Large intestine (tissue), 3 donors: ENCODE results near the gene DBNL. TPM values are rescaled to one million over a fixed set of nuclear protein-coding genes. Genes with fewer than 3 reads are reported as not detected.

Source experiments
- DNase-seq, 2 donors: peaks; one replicate each; pipeline versions ENCODE4 v3.0.0 to v3.0.0-alpha.2; 2013
- H3K27ac ChIP-seq: one replicate; pipeline ENCODE4 v1.5.1; 2013; ENCODE audit warnings: low read length
- H3K27me3 ChIP-seq: 2 replicates; pipeline ENCODE4 v1.6.1; 2013; ENCODE audit warnings: low read length; ENCODE audit not compliant: control insufficient read depth, insufficient read depth
- H3K36me3 ChIP-seq: 2 replicates; pipeline ENCODE4 v1.6.1; 2013; ENCODE audit warnings: low read length; ENCODE audit not compliant: control insufficient read depth, insufficient read depth
- H3K4me1 ChIP-seq: one replicate; pipeline ENCODE4 v1.6.1; 2013; ENCODE audit warnings: low read length; ENCODE audit not compliant: control insufficient read depth, insufficient read depth
- H3K4me3 ChIP-seq: one replicate; pipeline ENCODE4 v1.5.1; 2013; ENCODE audit warnings: low read length
- H3K9me3 ChIP-seq: one replicate; pipeline ENCODE4 v1.6.1; 2013; ENCODE audit warnings: mild to moderate bottlenecking, low read depth, low read length, moderate library complexity; ENCODE audit not compliant: control insufficient read depth
- WGBS: methylation state at CpG from one replicate; pipeline ENCODE4 v1.1.5; 2013; ENCODE audit warnings: low lambda C conversion rate; ENCODE audit not compliant: insufficient coverage; 5-methylcytosine and 5-hydroxymethylcytosine counted together
- polyA plus RNA-seq: library from polyadenylated mRNA; unstranded; fragments of 120-200 nt; gene quantifications from one replicate; pipeline ENCODE4 v1.2.1, GENCODE V29; 2013

Gene DBNL
- polyA plus RNA-seq, 1 donor, result 66.1 TPM

DNA sequence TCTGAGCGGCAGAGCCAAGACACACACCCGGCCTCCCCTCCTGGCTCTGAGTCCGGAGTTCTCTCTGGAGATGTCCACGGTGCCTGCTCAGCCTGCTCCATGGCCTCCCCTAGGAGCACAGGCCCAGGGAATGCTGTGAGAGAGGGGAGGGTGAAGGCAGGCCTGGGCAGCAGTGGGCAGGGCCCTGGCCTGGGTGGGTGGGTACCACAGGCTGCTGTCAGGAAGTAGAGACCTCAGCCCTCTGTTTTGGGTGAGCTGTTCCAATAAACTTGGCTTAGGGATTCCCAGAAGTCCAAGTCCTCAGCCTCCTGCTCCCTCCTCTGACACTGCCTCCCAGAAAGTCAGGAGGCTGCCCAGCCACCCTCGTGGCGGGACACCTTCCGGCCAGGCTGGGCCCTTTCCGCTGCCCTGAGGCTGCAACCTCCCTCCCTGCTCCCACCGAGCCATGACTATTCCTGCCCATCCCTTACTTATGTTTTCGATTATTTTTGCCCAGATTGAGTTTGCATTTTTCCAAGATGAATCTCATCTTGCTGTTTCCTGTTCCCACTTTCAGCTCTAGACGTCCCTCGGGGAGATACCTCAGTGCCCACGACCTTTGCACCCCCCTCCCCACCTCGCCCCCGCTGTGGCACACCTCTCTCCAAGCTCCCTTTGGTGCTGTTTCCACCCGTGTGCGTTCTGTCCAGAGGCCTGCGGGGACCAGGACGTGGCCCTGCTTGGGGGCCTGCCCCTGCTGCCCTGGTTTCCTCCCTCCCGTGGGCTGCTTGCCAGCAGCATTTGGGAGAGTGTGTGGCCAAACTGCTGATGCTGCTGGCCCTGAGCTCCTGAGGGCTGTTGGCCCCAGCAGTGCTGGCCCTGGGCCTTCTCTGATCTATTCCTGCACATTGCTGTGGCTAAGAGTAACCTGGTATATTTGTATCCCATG, 43.7 kb downstream of the DBNL start:
- H3K36me3 ChIP-seq, result no peaks in the 10 kb centered on the region
- no peak overlapping the region for H3K27ac ChIP-seq
- no peaks in the 10 kb centered on the region for H3K4me1 ChIP-seq
- whole genome bisulfite sequencing, result 93% methylated on average over 3 of the region's 20 CpGs
- no peaks in the 10 kb centered on the region for H3K27me3 ChIP-seq
- DNase-seq, result no peak
- no peaks in the 10 kb centered on the region for H3K9me3 ChIP-seq
- H3K4me3 ChIP-seq, result no peak overlapping the region

DNA sequence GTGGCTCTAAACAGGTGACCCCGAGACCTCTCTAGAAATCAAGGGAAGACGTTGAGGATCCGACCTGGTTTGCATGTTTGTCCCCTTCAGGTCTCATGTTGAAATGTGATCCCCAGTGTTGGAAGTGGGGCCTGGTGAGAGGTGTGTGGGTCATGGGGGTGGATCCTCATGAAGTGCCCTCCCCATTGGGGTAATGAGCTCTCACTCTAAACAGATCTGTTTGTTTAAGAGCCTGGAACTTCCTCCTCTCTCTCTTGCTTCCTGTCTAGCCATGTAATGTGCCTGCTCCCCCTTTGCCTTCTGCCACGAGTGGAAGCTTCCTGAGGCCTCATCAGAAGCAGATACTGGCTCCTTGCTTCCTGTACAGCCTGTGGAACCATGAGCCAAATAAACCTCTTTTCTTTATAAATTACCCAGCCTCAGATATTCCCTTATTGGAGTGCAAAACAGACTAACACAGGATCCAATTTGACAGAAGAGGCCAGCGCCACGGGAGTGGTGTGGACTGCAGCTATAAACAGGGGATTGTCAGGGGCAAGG, 48.7 kb downstream of the DBNL start:
- Histone ChIP-seq H3K27me3 (no peaks in the 10 kb centered on the region), H3K9me3 (no peaks in the 10 kb centered on the region), H3K36me3 (no peaks in the 10 kb centered on the region), H3K4me3 (no peak overlapping the region), H3K4me1 (no peaks in the 10 kb centered on the region), H3K27ac (no peak overlapping the region)
- no CpG with 5 or more reads among the region's 6 CpGs for WGBS
- no peak for DNase-seq

DNA sequence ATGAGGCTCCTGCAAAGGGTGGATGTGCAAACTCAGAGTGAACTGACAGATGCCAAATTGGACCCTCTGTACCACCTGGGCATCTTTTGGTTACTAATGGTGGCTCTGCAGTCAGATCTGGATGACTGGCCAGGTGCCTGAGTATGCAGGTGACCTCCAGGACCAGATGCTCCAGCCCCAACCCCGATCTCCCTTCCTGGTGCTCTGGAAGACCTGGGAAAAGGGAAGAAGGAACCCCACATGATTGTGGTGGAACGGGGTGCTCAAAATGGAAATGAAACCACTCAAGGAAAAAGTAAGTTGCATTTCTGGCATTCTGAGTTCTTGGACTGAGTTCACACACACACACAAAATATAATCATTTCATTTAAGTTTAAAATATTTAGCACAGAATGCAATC, 49.9 kb downstream of the DBNL start:
- Histone ChIP-seq H3K4me1 (no peaks in the 10 kb centered on the region), H3K27me3 (no peaks in the 10 kb centered on the region), H3K27ac (no peak overlapping the region), H3K4me3 (no peak overlapping the region), H3K36me3 (no peaks in the 10 kb centered on the region), H3K9me3 (no peaks in the 10 kb centered on the region)
- WGBS, result no CpG with 5 or more reads among the region's 2 CpGs
- DNase-seq, result no peak

DNA sequence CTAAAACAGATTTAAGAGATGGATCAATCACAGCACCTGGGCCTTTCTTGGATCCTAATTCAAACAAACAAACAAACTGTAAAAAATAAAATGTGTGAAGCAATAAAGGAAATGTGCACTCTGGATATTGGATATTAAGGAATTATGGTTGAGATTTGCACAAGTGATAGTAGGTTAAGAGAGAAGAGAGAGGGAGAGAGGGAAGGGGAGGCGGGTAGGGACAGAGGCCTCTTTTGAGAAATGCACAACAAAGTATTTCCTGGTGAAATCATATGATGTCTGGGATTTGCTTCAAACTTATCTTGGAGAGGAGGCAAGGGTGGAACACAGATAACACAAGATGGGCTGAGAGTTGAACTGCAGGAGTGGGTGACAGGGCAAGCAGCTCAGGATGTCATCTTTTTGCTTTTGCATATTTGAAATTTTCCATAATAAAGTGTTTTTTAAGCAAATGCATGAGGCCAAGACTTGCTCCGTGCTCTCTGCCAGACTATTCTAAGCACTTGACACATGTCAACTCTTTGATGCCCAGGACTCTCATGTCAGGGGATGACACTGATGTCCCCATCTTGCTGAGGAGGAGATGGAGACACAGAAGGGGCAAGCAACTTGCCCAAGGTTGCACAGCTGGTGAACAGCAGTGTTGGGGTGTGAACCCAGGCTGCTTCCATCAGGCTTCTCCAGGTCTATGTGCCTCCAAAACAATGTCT, 50.5 kb downstream of the DBNL start:
- Histone ChIP-seq H3K27ac (no peak overlapping the region), H3K4me1 (no peaks in the 10 kb centered on the region), H3K36me3 (no peaks in the 10 kb centered on the region), H3K27me3 (no peaks in the 10 kb centered on the region), H3K4me3 (no peak overlapping the region), H3K9me3 (no peaks in the 10 kb centered on the region)
- no peak for DNase-seq
- no CpG with 5 or more reads among the region's 2 CpGs for WGBS

DNA sequence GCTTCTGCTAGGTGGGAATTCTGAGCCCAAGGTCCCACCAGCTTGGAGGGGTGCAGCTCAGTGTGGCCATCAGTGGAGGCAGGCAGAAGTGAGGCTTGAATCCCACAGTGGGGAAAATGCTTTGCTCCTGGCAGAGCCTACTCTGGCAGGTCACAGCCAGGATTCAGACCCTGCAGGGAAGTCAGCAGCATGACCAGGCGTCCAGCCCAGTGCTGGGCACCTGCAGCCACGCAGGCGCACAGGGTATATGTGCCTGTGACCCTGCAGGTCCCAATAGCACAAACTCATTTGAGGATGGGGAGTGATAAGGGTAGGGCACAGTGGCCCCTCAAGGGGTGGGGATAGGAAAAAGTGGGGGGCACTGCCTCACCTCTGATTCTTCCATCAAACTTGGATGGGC, 51.3 kb downstream of the DBNL start:
- Histone ChIP-seq H3K9me3 (no peaks in the 10 kb centered on the region), H3K4me1 (no peaks in the 10 kb centered on the region), H3K36me3 (no peaks in the 10 kb centered on the region), H3K27ac (no peak overlapping the region), H3K4me3 (no peak overlapping the region), H3K27me3 (no peaks in the 10 kb centered on the region)
- no CpG with 5 or more reads among the region's 3 CpGs for WGBS
- DNase-seq, result no peak

DNA sequence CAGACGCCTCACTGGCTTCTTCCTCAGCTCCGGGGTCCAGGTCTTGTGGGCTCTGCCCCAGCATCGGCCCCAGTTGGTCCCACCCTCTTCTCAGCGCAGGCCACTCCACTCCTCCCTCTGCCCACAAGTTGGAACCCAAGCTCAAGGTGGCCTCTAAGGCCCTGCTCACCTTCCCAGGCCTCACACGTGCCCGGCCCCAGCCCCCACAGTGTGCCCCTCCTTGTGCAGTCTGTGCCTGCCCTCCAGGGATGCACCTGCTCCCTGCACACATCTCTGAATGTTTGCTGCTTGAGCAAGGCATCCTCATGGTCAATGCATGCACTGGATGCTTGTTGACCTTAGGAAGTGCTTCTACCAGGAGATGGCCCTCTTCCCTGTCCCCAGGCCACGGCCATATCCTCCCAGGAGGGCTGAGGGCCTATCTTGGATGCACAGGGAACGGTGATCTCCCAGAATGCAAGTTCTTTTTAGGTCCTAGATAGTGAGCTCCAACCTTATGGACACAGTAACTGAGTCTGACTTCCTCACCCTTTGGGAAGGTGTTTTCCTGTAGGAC, 51.9 kb downstream of the DBNL start:
- H3K27me3 ChIP-seq, result no peaks in the 10 kb centered on the region
- DNase-seq, result no peak
- no peak overlapping the region for H3K4me3 ChIP-seq
- H3K9me3 ChIP-seq, result no peaks in the 10 kb centered on the region
- H3K36me3 ChIP-seq, result no peaks in the 10 kb centered on the region
- H3K27ac ChIP-seq, result no peak overlapping the region
- no peaks in the 10 kb centered on the region for H3K4me1 ChIP-seq
- WGBS, result no CpG with 5 or more reads among the region's 8 CpGs

DNA sequence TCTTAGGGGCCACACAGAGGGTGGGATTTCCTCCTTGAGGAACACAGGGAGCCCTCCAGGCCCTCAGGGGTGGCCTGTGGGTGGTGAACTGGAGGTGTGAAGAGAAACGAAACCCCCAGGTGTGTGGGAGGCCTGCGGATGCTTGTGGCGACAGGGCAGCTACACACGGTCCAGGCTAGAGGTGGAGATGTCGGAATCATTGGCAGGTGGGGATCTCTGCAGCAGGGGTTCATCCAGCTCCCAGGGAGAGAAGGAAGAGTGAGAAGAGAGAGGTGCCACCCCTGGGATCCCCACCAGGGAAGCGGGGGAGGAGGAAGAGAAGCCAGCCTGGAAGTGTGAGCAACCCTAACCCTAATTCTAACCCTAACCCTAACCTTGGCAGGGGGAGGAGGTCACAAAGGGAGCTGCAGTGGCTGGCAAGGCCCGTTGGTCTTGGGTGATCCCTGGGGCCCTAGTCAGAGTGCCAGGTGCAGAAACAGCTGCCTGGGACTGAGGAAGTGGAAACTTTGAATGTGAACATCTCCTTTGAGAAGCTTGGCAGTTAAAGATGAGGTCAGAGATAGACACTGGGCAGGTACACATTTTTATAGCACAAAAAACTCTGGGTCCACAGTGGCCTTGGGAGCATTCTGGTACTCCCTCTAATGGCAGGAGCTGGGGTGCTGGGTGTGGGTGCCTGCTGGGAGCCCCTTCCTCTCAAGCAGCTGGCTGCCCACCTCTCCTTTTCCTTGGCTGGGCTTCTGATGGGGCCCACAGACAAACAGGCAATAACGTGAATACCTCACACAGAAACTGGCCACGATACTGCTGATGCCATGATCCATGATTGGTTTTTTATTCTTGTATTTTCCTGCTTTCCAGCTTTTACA, 52.8 kb downstream of the DBNL start:
- Histone ChIP-seq H3K36me3 (no peaks in the 10 kb centered on the region), H3K9me3 (no peaks in the 10 kb centered on the region), H3K27ac (no peak overlapping the region), H3K27me3 (peaks cover 4% of the 10 kb centered on the region), H3K4me1 (no peaks in the 10 kb centered on the region), H3K4me3 (no peak overlapping the region)
- no CpG with 5 or more reads among the region's 9 CpGs for WGBS
- no peak for DNase-seq

DNA sequence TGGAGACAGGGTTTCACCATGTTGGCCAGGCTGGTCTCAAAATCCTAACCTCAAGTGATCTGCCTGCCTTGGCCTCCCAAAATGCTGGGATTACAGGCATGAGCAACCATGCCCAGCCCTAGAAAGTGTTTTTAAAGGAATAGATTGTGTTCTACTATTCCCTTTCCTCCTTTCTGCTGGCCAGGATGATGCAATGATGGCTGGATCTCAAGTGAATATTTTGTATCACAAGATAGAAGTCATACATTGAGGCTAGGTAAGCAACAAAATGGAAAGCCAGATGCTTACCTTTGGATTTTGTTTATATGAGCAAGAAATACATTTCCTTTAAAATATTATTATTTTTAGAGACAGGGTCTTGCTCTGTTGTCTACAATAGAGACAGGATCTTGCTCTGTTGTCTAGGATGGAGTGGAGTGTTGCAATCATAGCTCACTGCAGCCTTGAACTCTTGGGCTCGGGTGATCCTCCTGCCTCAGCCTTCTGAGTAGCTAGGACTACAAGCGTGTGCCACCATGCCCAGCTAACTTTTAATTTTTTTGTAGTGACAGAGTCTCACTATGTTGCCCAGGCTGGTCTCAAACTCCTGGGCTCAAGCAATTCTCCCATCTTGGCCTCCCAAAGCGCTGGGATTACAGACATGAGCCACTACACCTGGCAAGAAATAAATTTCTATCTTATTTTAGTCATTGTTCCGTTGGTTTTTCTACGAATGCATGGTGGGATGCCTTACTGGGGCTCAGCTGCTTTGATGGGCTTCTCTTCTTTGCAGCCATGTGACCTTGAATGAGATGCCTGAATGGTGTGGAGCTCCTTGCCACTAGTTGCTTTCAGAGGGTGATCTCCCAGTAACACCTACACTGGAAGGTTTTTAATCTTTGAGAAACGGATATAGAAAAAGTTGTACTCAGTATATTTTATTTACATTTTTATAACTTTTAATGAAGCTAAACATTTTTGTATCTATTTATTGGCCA, 53.9 kb downstream of the DBNL start:
- DNase-seq, result no peak
- Histone ChIP-seq H3K36me3 (no peaks in the 10 kb centered on the region), H3K27ac (no peak overlapping the region), H3K27me3 (peaks cover 14% of the 10 kb centered on the region), H3K4me3 (no peak overlapping the region), H3K4me1 (no peaks in the 10 kb centered on the region), H3K9me3 (no peaks in the 10 kb centered on the region)
- no CpG with 5 or more reads among the region's 6 CpGs for WGBS

DNA sequence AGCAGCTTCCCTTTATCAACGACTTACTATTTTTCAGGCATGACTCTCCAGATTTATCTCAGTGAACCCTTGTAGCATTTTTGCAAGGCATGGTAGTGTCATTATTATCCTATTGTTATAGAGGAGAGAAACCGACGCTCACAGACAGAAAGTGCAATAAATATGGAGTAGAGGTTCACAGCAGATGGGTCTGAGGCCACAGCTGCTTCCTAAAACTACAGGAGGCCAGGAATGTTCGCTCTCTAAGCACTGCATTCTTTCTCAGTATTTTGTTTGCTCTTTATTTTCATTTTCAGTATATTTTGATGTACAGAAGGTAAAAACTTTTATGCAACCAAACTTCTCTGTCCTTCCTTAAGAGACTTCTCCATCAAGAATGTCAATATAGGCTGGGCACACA, 55.2 kb downstream of the DBNL start:
- Histone ChIP-seq H3K36me3 (no peaks in the 10 kb centered on the region), H3K4me1 (no peaks in the 10 kb centered on the region), H3K27ac (no peak overlapping the region), H3K9me3 (no peaks in the 10 kb centered on the region), H3K27me3 (peaks cover 24% of the 10 kb centered on the region), H3K4me3 (no peak overlapping the region)
- 100% methylated on average over 1 of the region's 4 CpGs for WGBS
- DNase-seq, result no peak
